Panc1 (cell line): ENCODE measurements around the gene ZBTB47. TPM values are rescaled to one million over a fixed set of nuclear protein-coding genes. Genes with fewer than 3 reads are reported as not detected.

Source experiments
- ATAC-seq: fragments of 200-7000 bp; cut with Tn5 transposase; 2 replicates; pipeline ENCODE4 v1.9.1; 2020; ENCODE audit warnings: mild to moderate bottlenecking, moderate library complexity
- BruUV-seq: library from RNA; stranded (reverse); fragments of 400-500 nt; replicated peaks from 2 replicates; lab custom pipeline; 2021; lab: Mats Ljungman, UMichigan
- CTCF ChIA-PET: fragments of 300-600 bp; sonication (Branson Sonifier 250); formaldehyde crosslinking; loops from one replicate; lab custom pipeline; 2022; ENCODE audit warnings: antibody characterized with exemption; lab: Charles Lee
- POLR2A ChIA-PET: fragments of 300-600 bp; sonication (Branson Sonifier 250); formaldehyde crosslinking; loops from one replicate; lab custom pipeline; 2022; ENCODE audit warnings: antibody characterized with exemption; lab: Charles Lee
- DNase-seq: peaks from one replicate; pipeline ENCODE4 v3.0.0-alpha.2; 2010; ENCODE audit warnings: low read depth, low spot score
- H3K27ac ChIP-seq: 2 replicates; pipeline ENCODE4 v1.5.1; 2011; ENCODE audit warnings: mild to moderate bottlenecking, low read length, inconsistent platforms
- H3K27me3 ChIP-seq: fragments of 200-500 bp; sonication (Bioruptor generic); 2 replicates; pipeline ENCODE4 v1.6.0; 2014; ENCODE audit warnings: low read length, inconsistent platforms; ENCODE audit not compliant: control insufficient read depth, insufficient read depth
- H3K36me3 ChIP-seq: fragments of 200-500 bp; sonication (Bioruptor generic); 2 replicates; pipeline ENCODE4 v1.5.1; 2014; ENCODE audit warnings: inconsistent platforms, mild to moderate bottlenecking, low read length, moderate library complexity; ENCODE audit not compliant: control insufficient read depth, insufficient read depth
- H3K4me1 ChIP-seq: 2 replicates; pipeline ENCODE4 v1.5.1; 2011; ENCODE audit warnings: inconsistent platforms, mild to moderate bottlenecking, low read length, moderate library complexity; ENCODE audit not compliant: control insufficient read depth, insufficient read depth
- H3K4me3 ChIP-seq, 2 experiments: 2 replicates each; pipeline ENCODE4 v1.5.1; 2011 to 2012; ENCODE audit warnings: low read depth in 2 of 2, low read length in 2 of 2, mild to moderate bottlenecking in 2 of 2, inconsistent platforms in 1 of 2, moderate library complexity in 1 of 2
- H3K9me3 ChIP-seq: fragments of 200-500 bp; sonication (Bioruptor generic); 2 replicates; pipeline ENCODE4 v1.5.1; 2014; ENCODE audit warnings: low read depth, mild to moderate bottlenecking, inconsistent platforms, low read length, moderate library complexity; ENCODE audit not compliant: control insufficient read depth, insufficient read depth
- CTCF ChIP-seq: fragments of 450-650 bp; IDR thresholded peaks from 2 replicates; pipeline ENCODE4 v1.5.1; 2017; ENCODE audit warnings: mild to moderate bottlenecking
- POLR2AphosphoS5 ChIP-seq: IDR thresholded peaks from 2 replicates; pipeline ENCODE4 v1.6.1; 2012; ENCODE audit warnings: mild to moderate bottlenecking, low read depth, low read length, moderate library complexity
- REST ChIP-seq, 2 experiments: IDR thresholded peaks; 2 replicates each; pipeline ENCODE4 v1.6.1; 2011 to 2012; ENCODE audit warnings: low read depth in 2 of 2, control low read depth in 1 of 2, low read length in 1 of 2, mild to moderate bottlenecking in 1 of 2, moderate library complexity in 1 of 2; ENCODE audit not compliant: insufficient read depth in 1 of 2
- SIN3A ChIP-seq: IDR thresholded peaks from 2 replicates; pipeline ENCODE4 v1.6.1; 2012; ENCODE audit warnings: low read depth, mild to moderate bottlenecking, low read length, moderate library complexity, borderline replicate concordance; ENCODE audit not compliant: insufficient read depth
- TCF7L2 ChIP-seq: IDR thresholded peaks from 2 replicates; pipeline ENCODE4 v1.6.1; 2011; ENCODE audit warnings: mild to moderate bottlenecking, low read depth, low read length, inconsistent platforms
- in situ Hi-C: cut with HindIII; loops from 2 replicates; pipeline ENCODE4 v1.10.0; 2016; ENCODE audit warnings: low sequenced_read_pairs, low pct_unique_long_range_greater_than_20kb
- intact Hi-C: fragments of 100-400 bp; cut with micrococcal nuclease; formaldehyde crosslinking; loops from one replicate; pipeline ENCODE4 v1.10.0; 2022; ENCODE audit not compliant: unreplicated experiment
- total RNA-seq: library from RNA; stranded (reverse); gene quantifications from one replicate; pipeline ENCODE4 v1.2.1, GENCODE V29; 2021; ENCODE audit not compliant: unreplicated experiment

ZBTB47 gene
- total RNA-seq, 1 experiment from 2014 or later: 3.6 TPM

- no TSS peak for BruUV-seq
- in situ Hi-C loops (no loop called here), intact Hi-C loops (no loop called here)
- Histone ChIP-seq H3K27me3 (no peaks in the 10 kb centered on the region), H3K36me3 (no peaks in the 10 kb centered on the region), H3K4me1 (no peaks in the 10 kb centered on the region), H3K9me3 (no peaks in the 10 kb centered on the region), H3K27ac (no peak overlapping the region), H3K4me3 (no peak overlapping the region)
- DNase-seq (no peak), ATAC-seq (no peak)
- TF ChIP-seq SIN3A (no peak), REST (IDR thresholded peaks at IDR 0.05; ENCODE audit: insufficient read depth in 1 of 2, low read depth in 2 of 2, low read length in 1 of 2) (no peak), POLR2AphosphoS5 (no peak), CTCF (no peak), TCF7L2 (no peak)
- POLR2A ChIA-PET: no interaction called here
- CTCF ChIA-PET: no interaction called here
Measured at GRCh38 chr3:42705962-42706585, 52.6 kb downstream of the ZBTB47 start.

GRCh38 chr3:42706721-42707619 lies 53.5 kb downstream of the ZBTB47 start:
- in situ Hi-C loops (no loop called here), intact Hi-C loops (no loop called here)
- ChIA-PET POLR2A (no interaction called here), CTCF (no interaction called here)
- Histone ChIP-seq H3K27ac (no peak overlapping the region), H3K4me1 (no peaks in the 10 kb centered on the region), H3K4me3 (no peak overlapping the region), H3K27me3 (no peaks in the 10 kb centered on the region), H3K9me3 (no peaks in the 10 kb centered on the region), H3K36me3 (no peaks in the 10 kb centered on the region)
- no TSS peak for BruUV-seq
- ATAC-seq (no peak), DNase-seq (no peak)
- TF ChIP-seq REST (IDR thresholded peaks at IDR 0.05; ENCODE audit: insufficient read depth in 1 of 2, low read depth in 2 of 2, low read length in 1 of 2) (no peak), TCF7L2 (no peak), CTCF (no peak), SIN3A (no peak), POLR2AphosphoS5 (no peak)
